Transverse colon (tissue), 4 donors: Measurements from ENCODE around the gene SLC49A3. TPM values are rescaled to one million over a fixed set of nuclear protein-coding genes. Genes with fewer than 3 reads are reported as not detected.

ENCODE experiments used
- DNase-seq: peaks from one replicate; pipeline ENCODE4 v3.0.0-alpha.2; 2019
- H3K27ac ChIP-seq, 4 donors: fragments of 200-600 bp; sonication (generic); 2 replicates each; pipeline ENCODE4 v1.5.1; 2016 to 2018; ENCODE audit warnings: inconsistent platforms in 4 of 4
- H3K27me3 ChIP-seq: fragments of 200-600 bp; sonication (generic); 2 replicates; pipeline ENCODE4 v1.5.1; 2017; ENCODE audit warnings: inconsistent platforms
- H3K36me3 ChIP-seq, 4 donors: fragments of 200-600 bp; sonication (generic); 2 replicates each; pipeline ENCODE4 v1.5.1; 2017 to 2019; ENCODE audit warnings: inconsistent platforms in 4 of 4
- H3K4me1 ChIP-seq, 4 donors: fragments of 200-600 bp; sonication (generic); 2 replicates each; pipeline ENCODE4 v1.5.1; 2017 to 2020; ENCODE audit warnings: inconsistent platforms in 4 of 4
- H3K4me3 ChIP-seq, 4 donors: fragments of 200-600 bp; sonication (generic); 1 replicate in 1 of 4; 2 replicates in 3 of 4; pipeline versions ENCODE4 v1.5.1 to v1.6.1; 2017 to 2019; ENCODE audit warnings: inconsistent platforms in 4 of 4
- H3K9me3 ChIP-seq, 2 donors: fragments of 200-600 bp; sonication (generic); 2 replicates each; pipeline ENCODE4 v1.5.1; 2017 to 2019; ENCODE audit warnings: inconsistent platforms in 2 of 2
- EP300 ChIP-seq: sonication (generic); formaldehyde crosslinking; IDR thresholded peaks from one replicate; pipeline ENCODE4 v1.6.1; 2017; ENCODE audit warnings: antibody characterized with exemption, low read depth
- POLR2A ChIP-seq: fragments of 450-650 bp; IDR thresholded peaks from one replicate; pipeline ENCODE4 v1.6.1; 2016; ENCODE audit warnings: antibody characterized with exemption, mild to moderate bottlenecking, moderate library complexity
- POLR2AphosphoS5 ChIP-seq, 3 donors: sonication (generic); formaldehyde crosslinking; IDR thresholded peaks; one replicate each; pipeline ENCODE4 v1.6.1; 2016; ENCODE audit warnings: antibody characterized with exemption in 3 of 3
- WGBS, 2 donors: methylation state at CpG; one replicate each; pipeline ENCODE4 v1.1.5; 2018; ENCODE audit warnings: low coverage in 1 of 2; 5-methylcytosine and 5-hydroxymethylcytosine counted together
- in situ Hi-C, 4 donors: fragments of 200-750 bp; cut with MboI; loops; one replicate each; pipeline versions ENCODE4 v1.15.0 to v1.15.1; 2017; ENCODE audit warnings: low sequenced_read_pairs in 3 of 4, low pct_ligation_motif_present in 1 of 4, low pct_unique_long_range_greater_than_20kb in 1 of 4
- intact Hi-C: fragments of 100-400 bp; cut with DNase I; formaldehyde crosslinking; loops from one replicate; pipeline ENCODE4 v1.15.1; 2023; ENCODE audit warnings: low total_unique reads
- total RNA-seq, 4 donors: library from RNA; depleted of rRNA; stranded (reverse); fragments of >200 nt; gene quantifications; one replicate each; pipeline ENCODE4 v1.1.0, GENCODE V29; 2016
- TF ChIP-seq, protein P1 (sequence below), 5 experiments: fragments of 200-600 bp in 3 of 5; fragments of 450-650 bp in 2 of 5; sonication (generic) in 3 of 5; IDR thresholded peaks; 1 replicate in 2 of 5; 2 replicates in 3 of 5; pipeline ENCODE4 v1.5.1; 2016 to 2017; ENCODE audit warnings: antibody characterized with exemption in 5 of 5, inconsistent platforms in 3 of 5, mild to moderate bottlenecking in 2 of 5, moderate library complexity in 1 of 5

Gene SLC49A3
- total RNA-seq, 4 donors from 2014 or later, result 1.2 to 17.6 (median 9.2) TPM

DNA sequence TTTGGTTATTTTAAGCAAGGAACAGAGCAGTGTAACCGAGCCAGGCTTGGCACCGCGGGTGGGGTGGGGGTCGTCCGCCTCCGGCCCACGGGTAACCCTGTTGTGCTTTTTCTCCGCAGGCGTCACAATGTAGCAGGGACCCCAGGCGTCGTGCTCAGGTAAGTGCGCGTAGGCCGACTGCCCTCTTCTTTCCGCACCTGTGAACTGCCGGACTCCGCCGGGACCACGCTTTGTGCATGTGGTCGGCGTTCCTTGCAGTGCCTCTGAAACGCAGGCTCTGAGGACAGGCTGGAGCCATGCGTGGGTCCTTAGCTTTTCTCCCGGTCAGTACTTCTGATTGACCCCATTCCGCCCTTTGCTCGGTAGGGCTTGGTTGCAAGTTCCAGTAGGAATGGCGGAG, 41.6 kb upstream of the SLC49A3 start:
- Histone ChIP-seq H3K4me3 (no peak overlapping the region), H3K4me1 (peaks cover 0 to 11% (median 4%) of the 10 kb centered on the region in 4 donors), H3K36me3 (peaks cover 0 to 37% (median 12%) of the 10 kb centered on the region in 4 donors), H3K27me3 (no peaks in the 10 kb centered on the region), H3K27ac (no peak overlapping the region), H3K9me3 (no peaks in the 10 kb centered on the region)
- WGBS, 2 donors, result 97% methylated on average over 27 of the region's 27 CpGs; no CpG with 5 or more reads in 1 of the 2 donors
- intact Hi-C loops (no loop called here), in situ Hi-C loops (no loop called here)
- no peak for DNase-seq
- TF ChIP-seq EP300, result no peak
- TF ChIP-seq, protein P1, sequence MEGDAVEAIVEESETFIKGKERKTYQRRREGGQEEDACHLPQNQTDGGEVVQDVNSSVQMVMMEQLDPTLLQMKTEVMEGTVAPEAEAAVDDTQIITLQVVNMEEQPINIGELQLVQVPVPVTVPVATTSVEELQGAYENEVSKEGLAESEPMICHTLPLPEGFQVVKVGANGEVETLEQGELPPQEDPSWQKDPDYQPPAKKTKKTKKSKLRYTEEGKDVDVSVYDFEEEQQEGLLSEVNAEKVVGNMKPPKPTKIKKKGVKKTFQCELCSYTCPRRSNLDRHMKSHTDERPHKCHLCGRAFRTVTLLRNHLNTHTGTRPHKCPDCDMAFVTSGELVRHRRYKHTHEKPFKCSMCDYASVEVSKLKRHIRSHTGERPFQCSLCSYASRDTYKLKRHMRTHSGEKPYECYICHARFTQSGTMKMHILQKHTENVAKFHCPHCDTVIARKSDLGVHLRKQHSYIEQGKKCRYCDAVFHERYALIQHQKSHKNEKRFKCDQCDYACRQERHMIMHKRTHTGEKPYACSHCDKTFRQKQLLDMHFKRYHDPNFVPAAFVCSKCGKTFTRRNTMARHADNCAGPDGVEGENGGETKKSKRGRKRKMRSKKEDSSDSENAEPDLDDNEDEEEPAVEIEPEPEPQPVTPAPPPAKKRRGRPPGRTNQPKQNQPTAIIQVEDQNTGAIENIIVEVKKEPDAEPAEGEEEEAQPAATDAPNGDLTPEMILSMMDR (IDR thresholded peaks at IDR 0.05), result no peak
- TF ChIP-seq POLR2A, result no peak
- TF ChIP-seq POLR2AphosphoS5 (IDR thresholded peaks at IDR 0.05), result no peak

DNA sequence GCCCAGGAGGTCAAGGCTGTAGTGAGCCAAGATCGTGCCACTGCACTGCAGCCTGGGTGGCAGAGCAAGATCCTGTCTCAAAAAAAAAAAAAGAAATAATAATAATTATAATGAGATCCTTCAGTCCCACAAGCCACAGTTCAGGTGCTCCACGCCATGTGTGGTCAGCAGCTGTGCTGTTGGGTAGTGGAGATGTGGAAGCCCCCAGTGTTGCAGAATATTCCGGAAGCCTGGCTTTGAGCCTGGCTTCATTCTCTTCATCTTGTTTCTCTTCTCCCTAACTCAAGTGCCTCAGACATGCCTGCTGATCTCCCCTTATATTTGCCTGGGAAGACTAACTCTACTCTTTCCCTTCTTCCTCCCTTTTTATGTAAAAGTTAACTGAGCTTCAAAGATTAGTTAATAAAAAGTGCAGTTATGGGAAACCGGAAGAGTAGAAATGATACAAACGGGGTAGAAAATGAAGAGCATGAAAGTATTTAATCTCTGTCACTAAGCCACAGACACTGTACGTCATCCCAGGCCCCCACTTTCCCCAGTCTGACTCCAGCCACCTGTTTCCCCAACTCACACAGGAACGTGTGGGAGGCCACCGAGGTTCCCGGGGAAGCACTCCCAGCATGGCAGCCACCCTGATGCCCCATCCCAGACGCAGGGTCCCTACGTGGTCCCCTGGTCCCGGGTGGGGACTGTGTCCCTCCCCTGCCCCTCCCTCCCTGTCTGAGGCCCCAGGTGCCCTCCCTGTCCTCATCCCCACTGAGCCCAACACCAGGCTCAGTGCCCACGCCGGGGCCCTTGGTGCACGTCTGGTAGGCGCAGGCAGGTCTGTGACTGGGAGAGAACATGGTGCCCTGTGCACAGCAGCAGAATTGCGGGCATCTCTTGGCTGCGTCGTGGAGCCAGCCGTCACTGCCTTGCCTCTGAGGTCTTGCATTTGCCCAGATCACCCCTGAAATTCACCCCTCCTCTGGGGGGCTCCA, 40.7 kb upstream of the SLC49A3 start:
- H3K36me3 ChIP-seq, result peaks cover 0 to 28% (median 5%) of the 10 kb centered on the region in 4 donors

DNA sequence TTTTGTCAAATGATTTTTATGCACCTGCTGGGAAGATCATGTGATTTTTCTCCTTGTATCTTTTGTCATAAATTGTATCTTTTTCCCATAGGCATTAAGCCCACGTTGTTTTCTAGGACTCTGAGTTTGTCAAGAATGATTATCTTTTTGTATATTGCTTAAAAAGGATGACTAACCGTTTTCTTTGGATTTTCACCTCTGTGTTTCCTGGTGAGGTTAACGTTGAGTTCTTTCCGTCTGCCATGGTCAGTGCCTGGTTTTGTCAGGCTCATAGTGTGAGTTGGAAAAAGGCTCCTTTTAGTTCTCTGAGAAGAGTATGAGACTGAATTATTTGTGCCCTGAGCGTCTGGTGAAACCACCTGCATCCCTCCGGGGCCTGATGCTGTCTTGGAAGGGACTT, 38.6 kb upstream of the SLC49A3 start:
- no peak for DNase-seq
- Histone ChIP-seq H3K4me1 (peaks cover 0 to 25% (median 19%) of the 10 kb centered on the region in 4 donors), H3K27ac (no peak overlapping the region), H3K36me3 (peaks cover 0 to 8% (median 0%) of the 10 kb centered on the region in 4 donors), H3K4me3 (no peak overlapping the region), H3K9me3 (no peaks in the 10 kb centered on the region), H3K27me3 (no peaks in the 10 kb centered on the region)
- in situ Hi-C loops, result no loop called here
- TF ChIP-seq POLR2AphosphoS5 (IDR thresholded peaks at IDR 0.05) (no peak), EP300 (no peak), POLR2A (no peak)
- TF ChIP-seq, protein P1 (IDR thresholded peaks at IDR 0.05), result no peak
- 49 to 66% methylated on average over 4 to 6 of the region's 6 CpGs for WGBS, 2 donors
- intact Hi-C loops, result no loop called here

More for the DNA sequence above, 40.7 kb upstream of the SLC49A3 start:
- 66 to 92% methylated on average over 6 to 20 of the region's 20 CpGs for WGBS, 2 donors
- TF ChIP-seq POLR2AphosphoS5 (IDR thresholded peaks at IDR 0.05) (no peak), EP300 (no peak), POLR2A (no peak)
- TF ChIP-seq, protein P1 (IDR thresholded peaks at IDR 0.05), result no peak
- in situ Hi-C loops (no loop called here), intact Hi-C loops (no loop called here)
- no peak overlapping the region for H3K27ac ChIP-seq
- no peak for DNase-seq
- peaks cover 0 to 14% (median 10%) of the 10 kb centered on the region in 4 donors for H3K4me1 ChIP-seq
- no peak overlapping the region for H3K4me3 ChIP-seq
- H3K27me3 ChIP-seq, result no peaks in the 10 kb centered on the region
- no peaks in the 10 kb centered on the region for H3K9me3 ChIP-seq

DNA sequence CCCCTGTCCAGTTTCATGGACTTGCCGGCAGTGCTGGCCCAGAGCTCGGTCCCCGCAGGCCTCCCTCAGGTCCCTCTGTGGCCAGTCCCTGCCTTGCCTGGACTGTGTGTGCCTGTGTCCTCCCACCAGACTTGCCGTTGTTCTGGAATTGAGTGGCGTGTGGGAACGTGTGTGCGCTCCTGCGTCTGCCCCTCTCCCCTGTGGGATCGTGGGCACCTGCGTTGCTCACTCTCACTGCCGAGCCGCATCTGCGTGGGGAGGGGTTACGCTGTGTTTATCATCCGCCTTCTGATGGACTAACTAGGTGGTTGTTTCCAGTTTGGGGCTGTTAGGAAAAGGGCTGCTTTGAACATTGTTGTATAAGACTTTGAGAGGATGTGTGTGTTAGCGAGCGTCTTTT, 37.9 kb upstream of the SLC49A3 start:
- H3K27ac ChIP-seq, result no peak overlapping the region
- in situ Hi-C loops (no loop called here), intact Hi-C loops (no loop called here)
- no peaks in the 10 kb centered on the region for H3K27me3 ChIP-seq
- no peak overlapping the region for H3K4me3 ChIP-seq
- TF ChIP-seq POLR2A (no peak), POLR2AphosphoS5 (IDR thresholded peaks at IDR 0.05) (no peak), EP300 (no peak)
- TF ChIP-seq, protein P1 (IDR thresholded peaks at IDR 0.05), result no peak
- peaks cover 0 to 26% (median 19%) of the 10 kb centered on the region in 4 donors for H3K4me1 ChIP-seq
- DNase-seq, result no peak
- H3K36me3 ChIP-seq, result peaks cover 0 to 8% (median 0%) of the 10 kb centered on the region in 4 donors
- WGBS, 2 donors, result 78 to 83% methylated on average over 3 to 16 of the region's 17 CpGs
- H3K9me3 ChIP-seq, result no peaks in the 10 kb centered on the region
